ENCODE results near the gene AHSA1. TPM values are rescaled to one million over a fixed set of nuclear protein-coding genes. Genes with fewer than 3 reads are reported as not detected.
A peak's percentile ranks its signal among the peaks of the same experiment; 100 is the strongest.

AHSA1 gene
- total and polyA plus RNA-seq, 12 donors, result 91.4 to 386 (median 163) TPM

GRCh38 chr14:77459072-77459723 lies 1.3 kb downstream of the AHSA1 start:
- peak; percentile 69 to 93 (median 79) for DNase-seq
- TF ChIP-seq POLR2A (IDR thresholded peaks at IDR 0.05) (no peak), CTCF (IDR thresholded peaks at IDR 0.05) (peak; percentile 41 to 74 (median 60))
- Histone ChIP-seq H3K4me3 (peak overlapping the region in 2 of 4 donors; percentile 62 to 77), H3K27me3 (no peaks in the 10 kb centered on the region), H3K9me3 (replicated peaks in 1 of 3) (no peaks in the 10 kb centered on the region), H3K36me3 (replicated peaks in 1 of 2) (peaks cover 0 to 49% of the 10 kb centered on the region in 2 donors), H3K4me1 (replicated peaks in 1 of 2) (peaks cover 4 to 22% of the 10 kb centered on the region in 2 donors), H3K27ac (peak overlapping the region in 4 of 5 donors; percentile 2 to 97 (median 78))
- intact Hi-C loops (cut with DNase I), result loop anchor here (5.0 to 10.0 kb wide), 2 partner anchors 93 to 96 kb away; no protein-coding TSS in a partner anchor
- WGBS, 4 donors, result 21 to 27% (median 24%) methylated on average over 13 of the region's 13 CpGs

DNA sequence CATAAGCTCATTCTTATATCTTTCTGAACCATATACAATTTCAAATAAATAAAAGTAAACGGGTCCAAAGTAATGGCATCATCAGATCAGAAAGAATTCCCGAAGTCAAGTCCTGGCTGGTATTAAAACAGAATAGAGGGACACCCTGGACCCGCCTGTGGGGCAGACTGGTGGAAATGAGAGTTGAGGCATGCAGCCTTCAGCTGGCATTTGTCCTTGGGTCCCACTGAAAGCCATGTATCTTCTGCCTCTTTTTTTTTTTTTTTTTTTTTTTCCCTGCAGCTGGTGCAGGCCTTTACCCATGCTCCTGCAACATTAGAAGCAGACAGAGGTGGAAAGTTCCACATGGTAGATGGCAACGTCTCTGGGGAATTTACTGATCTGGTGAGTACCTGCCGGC lies 9.9 kb downstream of the AHSA1 start:
- no peak overlapping the region for H3K4me3 ChIP-seq
- no peaks in the 10 kb centered on the region for H3K27me3 ChIP-seq
- 54 to 62% (median 57%) methylated on average over 5 of the region's 5 CpGs for WGBS, 4 donors
- H3K36me3 ChIP-seq (replicated peaks in 1 of 2), result peaks cover 0 to 65% of the 10 kb centered on the region in 2 donors
- H3K9me3 ChIP-seq (replicated peaks in 1 of 3), result no peaks in the 10 kb centered on the region
- H3K27ac ChIP-seq, result no peak overlapping the region
- intact Hi-C loops (cut with DNase I), result loop anchor here in 1 of 2 donors (10.0 kb wide), 2 partner anchors 237 to 593 kb away; partner anchors contain the start of genes ALKBH1 and SLIRP
- DNase-seq, result peak in 6 of 7 donors; percentile 30 to 66 (median 51)
- H3K4me1 ChIP-seq (replicated peaks in 1 of 2), result no peaks in the 10 kb centered on the region
- TF ChIP-seq POLR2A (IDR thresholded peaks at IDR 0.05), result no peak
- no peak for TF ChIP-seq CTCF (IDR thresholded peaks at IDR 0.05)

GRCh38 chr14:77469067-77469505 lies 11.2 kb downstream of the AHSA1 start:
- TF ChIP-seq CTCF (IDR thresholded peaks at IDR 0.05) (no peak), POLR2A (IDR thresholded peaks at IDR 0.05) (no peak)
- WGBS, 4 donors, result 63 to 82% (median 70%) methylated on average over 12 to 14 of the region's 14 CpGs
- Histone ChIP-seq H3K27ac (no peak overlapping the region), H3K4me3 (no peak overlapping the region), H3K27me3 (no peaks in the 10 kb centered on the region), H3K4me1 (replicated peaks in 1 of 2) (no peaks in the 10 kb centered on the region), H3K36me3 (replicated peaks in 1 of 2) (peaks cover 0 to 52% of the 10 kb centered on the region in 2 donors), H3K9me3 (replicated peaks in 1 of 3) (no peaks in the 10 kb centered on the region)
- intact Hi-C loops (cut with DNase I), result loop anchor here in 1 of 2 donors (10.0 kb wide), 2 partner anchors 236 to 594 kb away; partner anchors contain the start of genes ALKBH1 and SLIRP
- DNase-seq, result no peak

DNA sequence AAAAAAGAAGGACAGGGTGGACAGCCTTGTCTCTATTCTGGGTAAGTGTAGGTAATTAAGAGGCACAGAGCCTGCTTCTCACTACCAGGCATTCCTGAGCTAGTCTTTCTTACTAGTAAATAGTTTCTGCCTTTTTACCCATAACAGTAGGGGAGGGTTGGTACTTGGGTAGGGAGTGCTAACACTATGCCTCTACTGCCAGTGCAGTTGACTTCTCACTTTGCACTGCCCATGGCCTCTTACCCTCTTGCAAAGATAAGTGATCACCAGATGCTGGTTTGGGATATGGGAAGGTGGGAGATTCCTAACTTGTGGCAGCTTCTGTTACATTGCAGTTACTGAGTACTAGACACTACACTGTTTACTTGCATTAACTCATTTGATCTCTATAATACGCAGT lies 11.6 kb downstream of the AHSA1 start:
- Histone ChIP-seq H3K36me3 (replicated peaks in 1 of 2) (peaks cover 0 to 48% of the 10 kb centered on the region in 2 donors), H3K4me3 (no peak overlapping the region), H3K27ac (no peak overlapping the region), H3K4me1 (replicated peaks in 1 of 2) (no peaks in the 10 kb centered on the region), H3K9me3 (replicated peaks in 1 of 3) (no peaks in the 10 kb centered on the region), H3K27me3 (no peaks in the 10 kb centered on the region)
- TF ChIP-seq POLR2A (IDR thresholded peaks at IDR 0.05), result no peak
- no peak for TF ChIP-seq CTCF (IDR thresholded peaks at IDR 0.05)
- intact Hi-C loops (cut with DNase I), result loop anchor here in 1 of 2 donors (10.0 kb wide), 2 partner anchors 235 to 595 kb away; partner anchors contain the start of genes ALKBH1 and SLIRP
- no peak for DNase-seq
- 90 to 96% (median 93%) methylated on average over 1 of the region's 1 CpG for WGBS, 4 donors
